ENCODE data around the gene SHKBP1.
"Not testable (repeated sequence)": the region's sequence is repeated elsewhere in the genome, so short reads cannot be mapped to it uniquely, and the experiment has no call there.

SHKBP1 gene

DNA sequence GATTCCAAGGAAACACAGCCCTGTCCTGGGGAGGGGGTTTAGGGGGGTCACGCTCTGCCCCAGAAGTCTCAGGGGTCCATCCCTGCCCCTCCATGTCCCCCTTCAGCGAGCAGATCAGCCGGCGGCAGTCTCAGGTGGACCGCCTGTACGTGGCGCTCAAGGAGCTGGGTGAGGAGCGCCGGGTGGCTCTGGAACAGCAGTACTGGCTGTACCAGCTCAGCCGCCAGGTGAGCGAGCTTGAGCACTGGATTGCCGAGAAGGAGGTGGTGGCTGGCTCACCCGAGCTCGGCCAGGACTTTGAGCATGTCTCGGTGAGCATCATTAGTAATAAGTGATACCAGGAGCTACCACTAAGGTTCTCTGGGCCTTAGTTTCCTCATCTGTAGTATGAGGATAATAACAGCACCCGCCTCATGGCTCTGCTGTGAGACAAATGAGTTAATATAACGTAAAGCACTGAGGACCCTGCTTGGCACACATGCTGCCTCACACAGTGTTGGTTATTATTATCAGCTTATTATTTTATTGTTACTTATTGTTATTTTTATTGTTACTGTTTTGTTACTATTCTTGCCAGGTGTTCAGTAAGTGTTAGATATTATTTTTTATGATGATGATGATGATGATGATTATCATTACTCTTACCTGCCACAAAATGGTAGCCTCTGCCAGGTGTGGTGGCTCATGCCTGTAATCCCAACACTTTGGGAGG lies 20.5 kb upstream of the SHKBP1 start:
- in situ Hi-C loops (cut with MboI; ENCODE audit: low sequenced_read_pairs), result no loop called here

- in situ Hi-C loops (cut with MboI; ENCODE audit: low sequenced_read_pairs), result no loop called here
These were observed 19.6 kb upstream of the SHKBP1 start for GRCh38 chr19:40556953-40557530.

DNA sequence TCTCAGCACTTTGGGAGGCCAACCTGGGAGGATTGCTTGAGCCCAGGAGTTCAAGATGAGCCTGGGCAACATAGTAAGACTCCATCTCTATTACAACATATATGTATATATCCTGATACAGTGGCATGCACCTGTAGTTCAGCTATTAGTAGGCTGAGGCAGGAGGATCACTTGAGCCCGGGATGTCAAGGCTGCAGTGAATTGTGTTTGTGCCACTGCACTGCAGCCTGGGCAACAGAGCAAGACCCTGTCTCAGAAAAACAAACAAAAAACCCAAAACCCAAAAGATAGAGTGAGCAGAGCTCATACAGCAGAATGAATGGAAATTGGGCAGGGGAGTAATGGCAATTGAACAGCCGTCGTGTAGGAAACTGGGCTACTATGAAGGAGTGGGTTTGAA lies 17.3 kb upstream of the SHKBP1 start:
- in situ Hi-C loops (cut with MboI; ENCODE audit: low sequenced_read_pairs), result no loop called here

- in situ Hi-C loops (cut with MboI; ENCODE audit: low sequenced_read_pairs), result no loop called here
These were observed 16.6 kb upstream of the SHKBP1 start for GRCh38 chr19:40560092-40560507.

GRCh38 chr19:40561947-40562346 lies 14.7 kb upstream of the SHKBP1 start:
- in situ Hi-C loops (cut with MboI; ENCODE audit: low sequenced_read_pairs), result no loop called here

- in situ Hi-C loops (cut with MboI; ENCODE audit: low sequenced_read_pairs), result not testable (repeated sequence)
These were observed 12.1 kb upstream of the SHKBP1 start for GRCh38 chr19:40564535-40564934.

- in situ Hi-C loops (cut with MboI; ENCODE audit: low sequenced_read_pairs), result no loop called here
These were observed 11.3 kb upstream of the SHKBP1 start for GRCh38 chr19:40565355-40565754.

DNA sequence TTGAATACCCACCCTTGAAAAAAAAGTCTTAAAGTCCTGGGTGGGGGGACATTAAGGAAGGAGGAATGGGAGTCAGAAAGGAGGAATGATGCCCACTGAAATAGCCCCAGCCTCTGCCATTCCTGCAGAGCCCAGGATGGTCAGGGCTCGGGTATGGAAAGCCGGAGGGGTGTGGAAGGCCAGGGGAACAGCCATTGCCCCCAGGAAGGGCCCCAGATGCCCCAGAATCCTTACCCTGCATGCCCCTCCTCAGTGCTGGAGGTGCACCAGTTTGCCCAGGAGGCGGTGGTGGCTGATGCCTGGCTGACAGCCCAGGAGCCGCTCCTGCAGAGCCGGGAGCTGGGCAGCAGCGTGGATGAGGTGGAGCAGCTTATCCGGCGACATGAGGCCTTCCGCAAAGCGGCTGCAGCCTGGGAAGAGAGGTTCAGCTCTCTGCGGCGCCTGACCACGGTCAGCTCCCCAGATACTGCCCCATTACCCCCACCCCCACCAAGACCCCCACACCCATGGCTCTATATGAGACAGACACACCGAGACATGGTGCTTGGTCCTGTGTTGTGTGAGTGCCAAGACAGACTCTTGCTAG lies 10.7 kb upstream of the SHKBP1 start:
- in situ Hi-C loops (cut with MboI; ENCODE audit: low sequenced_read_pairs), result no loop called here

DNA sequence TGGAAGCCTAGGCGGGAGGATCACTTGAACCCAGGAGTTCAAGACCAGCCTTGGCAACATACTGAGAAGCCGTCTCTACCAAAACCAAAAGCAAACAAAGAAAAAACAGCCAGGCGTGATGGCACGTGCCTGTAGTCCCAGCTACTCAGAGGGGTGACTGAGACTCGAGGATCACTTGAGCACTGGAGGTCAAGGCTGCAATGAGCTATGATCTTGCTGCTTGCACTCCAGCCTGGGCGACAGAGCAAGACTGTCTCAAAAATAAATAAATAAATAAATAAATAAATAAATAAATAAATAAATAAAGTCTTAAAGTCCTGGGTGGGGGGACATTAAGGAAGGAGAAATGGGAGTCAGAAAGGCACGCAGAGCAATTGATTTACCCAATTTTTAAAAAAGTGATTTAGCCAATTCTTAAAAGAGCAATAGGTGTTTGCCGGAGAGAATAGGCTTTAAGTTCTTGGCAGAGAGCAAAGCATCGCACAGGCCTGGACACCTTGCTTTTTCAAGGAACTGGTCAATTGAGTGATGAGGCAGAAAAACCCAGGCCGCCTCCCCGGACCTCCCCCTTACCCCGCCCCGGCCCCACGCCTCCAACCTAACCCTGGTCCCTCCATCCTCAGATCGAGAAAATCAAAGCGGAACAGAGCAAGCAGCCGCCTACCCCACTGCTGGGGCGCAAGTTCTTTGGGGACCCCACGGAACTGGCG lies 9.5 kb upstream of the SHKBP1 start:
- in situ Hi-C loops (cut with MboI; ENCODE audit: low sequenced_read_pairs), result no loop called here

DNA sequence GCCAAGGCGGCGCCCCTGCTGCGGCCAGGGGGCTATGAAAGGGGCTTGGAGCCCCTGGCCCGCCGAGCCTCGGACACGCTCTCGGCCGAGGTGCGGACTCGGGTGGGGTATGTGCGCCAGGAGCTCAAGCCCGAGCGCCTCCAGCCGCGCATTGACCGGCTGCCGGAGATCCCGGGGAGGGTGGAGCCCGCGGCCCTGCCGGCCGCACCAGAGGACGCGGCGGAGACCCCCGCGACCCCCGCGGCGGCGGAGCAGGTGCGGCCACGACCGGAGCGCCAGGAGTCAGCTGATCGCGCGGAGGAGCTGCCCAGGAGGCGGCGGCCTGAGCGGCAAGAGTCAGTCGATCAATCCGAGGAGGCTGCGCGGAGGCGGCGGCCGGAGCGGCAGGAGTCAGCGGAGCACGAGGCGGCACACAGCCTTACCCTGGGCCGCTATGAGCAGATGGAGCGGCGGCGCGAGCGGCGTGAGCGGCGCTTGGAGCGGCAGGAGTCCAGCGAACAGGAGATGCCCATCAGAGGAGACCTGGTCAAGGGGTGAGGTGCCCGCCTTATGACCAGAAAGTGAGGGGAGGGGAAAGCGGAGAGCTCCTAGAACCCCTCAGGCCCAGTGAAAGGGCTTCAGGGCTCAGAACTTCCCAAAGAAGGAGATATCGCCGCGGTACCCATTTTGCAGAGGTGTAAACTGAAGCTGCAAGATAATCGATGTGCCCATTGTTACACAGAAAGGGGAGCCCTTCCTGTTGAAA lies 8.8 kb upstream of the SHKBP1 start:
- in situ Hi-C loops (cut with MboI; ENCODE audit: low sequenced_read_pairs), result no loop called here

DNA sequence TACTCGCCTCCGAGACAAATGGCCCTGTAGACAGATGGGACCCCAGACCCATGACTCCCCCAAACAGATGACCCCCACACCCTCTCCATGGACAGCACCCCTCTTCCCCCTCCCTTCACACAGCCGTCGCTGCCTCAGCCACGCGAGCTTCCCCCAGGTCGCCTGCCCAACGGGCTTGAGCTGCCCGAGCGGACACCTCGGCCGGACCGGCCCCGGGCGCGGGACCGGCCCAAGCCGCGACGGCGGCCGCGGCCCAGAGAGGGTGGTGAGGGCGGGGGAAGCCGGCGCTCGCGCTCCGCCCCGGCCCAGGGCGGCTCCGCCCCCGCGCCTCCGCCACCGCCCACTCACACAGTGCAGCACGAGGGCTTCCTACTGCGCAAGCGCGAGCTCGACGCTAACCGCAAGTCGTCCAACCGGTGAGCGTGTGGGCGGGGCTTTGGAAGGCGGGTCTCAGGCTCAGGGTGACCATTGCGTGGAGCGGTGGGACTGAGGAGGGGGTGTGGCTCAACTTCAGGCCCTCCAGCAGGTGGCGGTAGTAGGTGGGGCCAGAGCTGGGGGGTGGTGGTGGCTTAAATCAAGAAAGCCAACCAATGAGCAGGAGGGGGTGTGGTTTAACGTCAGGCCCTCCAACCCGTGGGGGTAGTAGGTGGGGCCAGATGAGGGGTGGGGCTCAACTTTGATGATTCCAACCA lies 6.2 kb upstream of the SHKBP1 start:
- in situ Hi-C loops (cut with MboI; ENCODE audit: low sequenced_read_pairs), result no loop called here

DNA sequence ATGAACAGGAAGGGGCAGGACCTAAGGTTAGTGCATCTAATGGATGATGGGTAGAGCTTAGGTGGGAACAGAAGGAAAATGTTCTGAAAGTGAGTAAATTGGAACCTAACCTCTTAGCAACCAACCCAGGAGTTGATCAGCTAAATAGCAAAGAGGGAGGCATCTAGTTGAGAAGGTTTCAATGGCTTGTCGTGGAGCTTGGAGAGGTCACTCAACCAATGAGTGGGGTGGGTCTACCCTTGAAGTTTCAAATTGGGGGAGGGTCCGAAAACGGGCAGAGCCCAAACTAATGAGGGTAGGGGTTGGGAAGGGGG lies 5.7 kb upstream of the SHKBP1 start:
- in situ Hi-C loops (cut with MboI; ENCODE audit: low sequenced_read_pairs), result no loop called here

- in situ Hi-C loops (cut with MboI; ENCODE audit: low sequenced_read_pairs), result no loop called here
These were observed 4.7 kb upstream of the SHKBP1 start for GRCh38 chr19:40571831-40572495.

DNA sequence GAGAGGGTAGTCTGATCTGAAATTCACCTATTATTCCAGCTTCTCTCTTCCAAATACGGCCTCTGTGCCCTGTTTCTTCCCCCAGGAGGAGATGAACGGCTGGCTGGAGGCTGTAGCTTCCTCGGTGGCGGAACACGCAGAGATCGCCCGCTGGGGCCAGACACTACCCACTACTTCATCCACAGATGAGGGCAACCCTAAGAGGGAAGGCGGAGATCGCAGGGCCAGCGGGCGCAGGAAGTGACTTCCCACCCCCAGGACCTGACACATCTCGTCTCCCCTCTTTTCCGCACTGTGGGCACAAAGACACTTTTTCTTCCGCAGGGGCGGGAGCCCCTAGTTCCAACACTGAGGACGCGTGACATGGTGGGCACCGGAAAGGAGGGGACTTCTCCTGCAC lies 1.3 kb upstream of the SHKBP1 start:
- in situ Hi-C loops (cut with MboI; ENCODE audit: low sequenced_read_pairs), result no loop called here

DNA sequence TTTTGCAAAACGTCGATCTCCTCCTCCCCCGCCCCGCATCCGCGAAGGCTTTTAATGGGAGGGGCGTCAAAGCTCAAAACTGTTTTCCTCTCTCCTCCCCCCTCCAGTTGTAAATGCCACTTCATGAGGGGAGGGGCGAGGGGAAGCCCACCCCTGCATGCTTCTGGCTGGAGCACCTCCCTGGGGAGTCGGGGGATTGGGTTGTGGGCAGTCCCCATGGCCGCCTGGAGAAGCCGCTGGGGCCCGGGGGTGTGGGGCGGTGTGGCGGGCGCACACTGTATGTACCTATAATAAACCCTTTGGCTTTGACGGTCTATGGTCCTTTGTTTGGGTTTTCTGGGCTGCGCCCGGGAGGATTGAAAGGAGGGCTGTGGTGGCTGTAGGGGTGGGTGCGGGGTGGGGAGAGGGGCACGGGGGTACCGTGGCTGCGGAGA lies 505 bp upstream of the SHKBP1 start:
- in situ Hi-C loops (cut with MboI; ENCODE audit: low sequenced_read_pairs), result no loop called here

DNA sequence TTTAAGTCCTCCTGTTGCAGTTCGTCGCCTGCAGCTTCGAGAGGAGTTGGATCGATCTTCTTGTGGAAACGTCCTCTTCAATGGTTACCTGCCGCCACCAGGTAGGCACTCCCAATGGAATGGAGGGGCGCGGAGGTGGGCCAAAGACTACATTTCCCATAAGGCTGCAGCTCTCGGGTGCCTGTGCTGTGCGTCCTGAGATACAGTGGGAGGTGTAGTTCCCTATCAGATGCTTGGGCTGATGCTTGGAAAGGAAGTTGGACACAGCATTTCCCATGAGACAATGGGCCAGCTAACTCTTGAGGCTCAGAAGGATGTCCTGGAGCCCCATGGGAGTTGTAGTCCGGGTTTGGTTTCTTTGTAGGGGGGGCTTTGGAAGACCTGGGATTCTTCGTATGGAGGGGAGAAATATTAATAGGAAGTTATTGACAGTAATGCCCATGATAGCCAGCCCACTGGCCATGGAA lies 1.8 kb downstream of the SHKBP1 start:
- in situ Hi-C loops (cut with MboI; ENCODE audit: low sequenced_read_pairs), result no loop called here

DNA sequence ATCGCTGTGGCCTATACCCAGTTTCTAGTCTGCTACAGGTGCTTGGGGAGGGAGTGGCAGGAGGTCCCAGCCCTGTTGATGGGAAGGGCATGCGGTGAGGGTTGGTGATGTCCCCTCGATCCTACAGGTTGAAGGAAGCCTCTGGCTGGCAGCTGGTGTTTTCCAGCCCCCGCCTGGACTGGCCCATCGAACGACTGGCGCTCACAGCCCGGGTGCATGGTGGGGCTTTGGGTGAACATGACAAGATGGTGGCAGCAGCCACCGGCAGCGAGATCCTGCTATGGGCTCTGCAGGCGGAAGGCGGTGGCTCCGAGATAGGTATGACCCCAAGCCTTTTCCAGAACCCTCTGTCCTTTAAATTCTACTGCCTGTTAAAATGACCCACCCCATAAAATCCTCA lies 3.9 kb downstream of the SHKBP1 start:
- in situ Hi-C loops (cut with MboI; ENCODE audit: low sequenced_read_pairs), result no loop called here

DNA sequence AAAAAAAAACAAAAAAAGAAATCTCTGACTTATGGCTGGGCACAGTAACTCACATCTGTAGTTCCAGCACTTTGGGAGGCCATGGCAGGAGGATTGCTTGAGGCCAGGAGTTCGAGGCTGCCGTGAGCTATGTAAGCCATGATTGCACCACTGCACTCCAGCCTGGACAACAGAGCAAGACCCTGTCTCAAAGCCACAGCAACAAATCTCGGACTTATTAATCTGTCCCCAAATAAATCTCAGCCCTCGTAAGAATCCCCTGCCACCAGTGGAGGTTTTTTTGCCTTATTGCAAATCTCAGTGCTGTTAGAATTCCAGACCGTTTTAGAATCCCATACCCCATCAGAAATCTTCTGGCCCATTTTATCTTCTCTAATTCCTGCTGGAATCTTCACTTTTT lies 4.9 kb downstream of the SHKBP1 start:
- in situ Hi-C loops (cut with MboI; ENCODE audit: low sequenced_read_pairs), result no loop called here

- in situ Hi-C loops (cut with MboI; ENCODE audit: low sequenced_read_pairs), result no loop called here
These were observed 5.8 kb downstream of the SHKBP1 start for GRCh38 chr19:40582467-40582866.

GRCh38 chr19:40583283-40583682 lies 6.6 kb downstream of the SHKBP1 start:
- in situ Hi-C loops (cut with MboI; ENCODE audit: low sequenced_read_pairs), result no loop called here

Measured in HL-60/S4 treated with phorbol 12-myristate 13-acetate at 8.2 ng/mL for 4 days and 3 days (cell line).